GM10266 (cell line): ENCODE measurements around the gene SLC22A12.
A peak's percentile ranks its signal among the peaks of the same experiment; 100 is the strongest.

Experiments used
- DNase-seq: peaks from one replicate; pipeline ENCODE4 v3.0.0; 2012; ENCODE audit errors: extremely low spot score
- TF ChIP-seq, protein P1 (sequence below): IDR thresholded peaks from 2 replicates; pipeline ENCODE4 v1.5.1; 2012; ENCODE audit warnings: mild to moderate bottlenecking, low read depth; ENCODE audit not compliant: control insufficient read depth, insufficient read depth; ENCODE audit errors: missing control alignments

SLC22A12 gene

DNA sequence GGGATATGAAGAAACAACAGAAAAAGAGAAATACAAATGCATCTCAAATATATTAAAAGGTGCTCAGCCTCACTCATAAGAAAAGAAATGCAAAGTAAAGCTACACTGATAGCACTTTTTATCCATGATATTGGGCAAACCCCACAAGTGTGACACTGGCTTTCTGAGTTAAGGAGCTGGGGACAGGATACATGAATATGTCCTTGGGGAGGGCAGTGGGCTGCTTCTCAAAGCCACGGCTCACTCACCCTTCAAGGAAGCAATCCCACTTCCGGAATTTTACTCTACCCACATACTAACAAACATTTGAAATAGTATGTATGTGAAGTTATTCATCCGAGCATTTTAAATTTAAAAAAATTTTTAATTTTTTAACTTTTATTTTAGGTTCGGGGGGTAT lies 41.1 kb upstream of the SLC22A12 start:
- no peak for DNase-seq
- TF ChIP-seq, protein P1, sequence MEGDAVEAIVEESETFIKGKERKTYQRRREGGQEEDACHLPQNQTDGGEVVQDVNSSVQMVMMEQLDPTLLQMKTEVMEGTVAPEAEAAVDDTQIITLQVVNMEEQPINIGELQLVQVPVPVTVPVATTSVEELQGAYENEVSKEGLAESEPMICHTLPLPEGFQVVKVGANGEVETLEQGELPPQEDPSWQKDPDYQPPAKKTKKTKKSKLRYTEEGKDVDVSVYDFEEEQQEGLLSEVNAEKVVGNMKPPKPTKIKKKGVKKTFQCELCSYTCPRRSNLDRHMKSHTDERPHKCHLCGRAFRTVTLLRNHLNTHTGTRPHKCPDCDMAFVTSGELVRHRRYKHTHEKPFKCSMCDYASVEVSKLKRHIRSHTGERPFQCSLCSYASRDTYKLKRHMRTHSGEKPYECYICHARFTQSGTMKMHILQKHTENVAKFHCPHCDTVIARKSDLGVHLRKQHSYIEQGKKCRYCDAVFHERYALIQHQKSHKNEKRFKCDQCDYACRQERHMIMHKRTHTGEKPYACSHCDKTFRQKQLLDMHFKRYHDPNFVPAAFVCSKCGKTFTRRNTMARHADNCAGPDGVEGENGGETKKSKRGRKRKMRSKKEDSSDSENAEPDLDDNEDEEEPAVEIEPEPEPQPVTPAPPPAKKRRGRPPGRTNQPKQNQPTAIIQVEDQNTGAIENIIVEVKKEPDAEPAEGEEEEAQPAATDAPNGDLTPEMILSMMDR, result no peak

- TF ChIP-seq, protein P1, result peak; percentile 88
- DNase-seq, result peak; percentile 75
These were observed 37.3 kb upstream of the SLC22A12 start for GRCh38 chr11:64553554-64554201.

GRCh38 chr11:64556044-64556720 lies 34.8 kb upstream of the SLC22A12 start:
- TF ChIP-seq, protein P1, result no peak
- no peak for DNase-seq

DNA sequence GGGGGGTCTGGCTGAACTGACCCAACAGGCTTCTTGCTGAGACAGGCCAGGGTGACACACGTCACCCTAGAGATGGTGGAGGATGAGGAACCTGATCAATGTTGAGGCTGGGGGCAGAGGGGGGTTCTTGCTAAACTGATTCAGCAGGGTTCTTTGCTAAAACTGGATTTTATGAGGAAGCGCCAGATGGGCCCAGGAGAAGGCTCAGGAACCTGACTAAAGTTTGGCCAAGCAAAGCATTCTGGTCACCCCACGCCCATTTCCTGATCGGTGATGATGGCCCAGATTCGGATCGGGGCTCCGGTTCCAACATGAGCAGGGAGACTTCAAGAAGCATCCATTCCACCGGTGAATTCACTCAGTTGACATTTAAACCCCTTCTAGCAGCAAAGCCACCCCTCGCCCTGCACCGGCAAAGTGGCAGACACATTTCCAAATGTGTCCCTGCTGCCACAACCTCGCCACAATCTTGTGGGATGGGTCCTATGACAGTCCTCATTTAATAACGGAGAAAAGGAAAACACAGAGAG lies 34.2 kb upstream of the SLC22A12 start:
- no peak for DNase-seq
- TF ChIP-seq, protein P1, result no peak

- no peak for DNase-seq
- TF ChIP-seq, protein P1, result no peak
These were observed 32.8 kb upstream of the SLC22A12 start for GRCh38 chr11:64558065-64558745.

GRCh38 chr11:64558869-64559268 lies 32.2 kb upstream of the SLC22A12 start:
- DNase-seq, result no peak
- TF ChIP-seq, protein P1, result no peak
